ENCODE data around the gene RAD51B. TPM values are rescaled to one million over a fixed set of nuclear protein-coding genes. Genes with fewer than 3 reads are reported as not detected.

RAD51B gene
- total RNA-seq, 1 experiment from 2014 or later = 8.5 TPM

DNA sequence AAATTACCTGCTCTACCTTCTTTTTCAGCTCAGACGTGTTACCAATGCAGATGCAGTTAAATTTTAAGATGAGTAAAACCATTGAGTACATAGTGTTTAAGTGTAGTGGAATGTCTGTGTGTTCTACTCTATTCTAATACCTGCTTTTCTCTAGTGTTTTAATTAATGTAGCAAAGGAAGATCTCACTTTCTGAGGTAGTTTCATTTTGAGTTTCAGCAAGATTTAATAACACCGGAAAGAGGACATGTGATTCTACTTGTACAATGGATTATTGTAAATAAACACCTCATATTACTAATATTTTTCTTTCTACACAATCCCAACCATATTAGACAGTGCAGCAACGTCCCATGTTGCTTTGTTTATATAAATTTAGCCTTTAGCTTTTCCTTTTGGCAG, 315.4 kb downstream of the RAD51B start:
- peaks cover 16% of the 10 kb centered on the region for H3K4me1 ChIP-seq (ENCODE audit: control insufficient read depth, insufficient read depth, low read length)
- ChIA-PET POLR2A (no interaction called here), CTCF (no interaction called here)
- H3K27me3 ChIP-seq (ENCODE audit: control insufficient read depth, insufficient read depth, low read length) = no peaks in the 10 kb centered on the region
- no peak for TF ChIP-seq SIN3A (IDR thresholded peaks at IDR 0.05; ENCODE audit: borderline replicate concordance, insufficient read depth, low read depth, low read length)
- TF ChIP-seq, protein P1, sequence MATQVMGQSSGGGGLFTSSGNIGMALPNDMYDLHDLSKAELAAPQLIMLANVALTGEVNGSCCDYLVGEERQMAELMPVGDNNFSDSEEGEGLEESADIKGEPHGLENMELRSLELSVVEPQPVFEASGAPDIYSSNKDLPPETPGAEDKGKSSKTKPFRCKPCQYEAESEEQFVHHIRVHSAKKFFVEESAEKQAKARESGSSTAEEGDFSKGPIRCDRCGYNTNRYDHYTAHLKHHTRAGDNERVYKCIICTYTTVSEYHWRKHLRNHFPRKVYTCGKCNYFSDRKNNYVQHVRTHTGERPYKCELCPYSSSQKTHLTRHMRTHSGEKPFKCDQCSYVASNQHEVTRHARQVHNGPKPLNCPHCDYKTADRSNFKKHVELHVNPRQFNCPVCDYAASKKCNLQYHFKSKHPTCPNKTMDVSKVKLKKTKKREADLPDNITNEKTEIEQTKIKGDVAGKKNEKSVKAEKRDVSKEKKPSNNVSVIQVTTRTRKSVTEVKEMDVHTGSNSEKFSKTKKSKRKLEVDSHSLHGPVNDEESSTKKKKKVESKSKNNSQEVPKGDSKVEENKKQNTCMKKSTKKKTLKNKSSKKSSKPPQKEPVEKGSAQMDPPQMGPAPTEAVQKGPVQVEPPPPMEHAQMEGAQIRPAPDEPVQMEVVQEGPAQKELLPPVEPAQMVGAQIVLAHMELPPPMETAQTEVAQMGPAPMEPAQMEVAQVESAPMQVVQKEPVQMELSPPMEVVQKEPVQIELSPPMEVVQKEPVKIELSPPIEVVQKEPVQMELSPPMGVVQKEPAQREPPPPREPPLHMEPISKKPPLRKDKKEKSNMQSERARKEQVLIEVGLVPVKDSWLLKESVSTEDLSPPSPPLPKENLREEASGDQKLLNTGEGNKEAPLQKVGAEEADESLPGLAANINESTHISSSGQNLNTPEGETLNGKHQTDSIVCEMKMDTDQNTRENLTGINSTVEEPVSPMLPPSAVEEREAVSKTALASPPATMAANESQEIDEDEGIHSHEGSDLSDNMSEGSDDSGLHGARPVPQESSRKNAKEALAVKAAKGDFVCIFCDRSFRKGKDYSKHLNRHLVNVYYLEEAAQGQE (IDR thresholded peaks at IDR 0.05; ENCODE audit: insufficient read depth in 1 of 2, low read depth in 2 of 2, low read length in 1 of 2) = no peak
- DNase-seq (ENCODE audit: low read depth, low spot score) = no peak
- intact Hi-C loops (cut with micrococcal nuclease; ENCODE audit: unreplicated experiment) = no loop called here
- no peaks in the 10 kb centered on the region for H3K9me3 ChIP-seq (ENCODE audit: control insufficient read depth, insufficient read depth, low read depth, low read length)
- H3K27ac ChIP-seq (ENCODE audit: low read length) = peak overlapping the region; percentile 55; the same call in 1 of the 2 replicates
- H3K36me3 ChIP-seq (ENCODE audit: control insufficient read depth, insufficient read depth, low read length) = no peaks in the 10 kb centered on the region
- H3K4me3 ChIP-seq (ENCODE audit: low read depth in 2 of 2, low read length in 2 of 2) = no peak overlapping the region
- ATAC-seq = no peak
- no TSS peak for BruUV-seq (replicated peaks)
- in situ Hi-C loops (cut with HindIII; ENCODE audit: low pct_unique_long_range_greater_than_20kb, low sequenced_read_pairs) = no loop called here

DNA sequence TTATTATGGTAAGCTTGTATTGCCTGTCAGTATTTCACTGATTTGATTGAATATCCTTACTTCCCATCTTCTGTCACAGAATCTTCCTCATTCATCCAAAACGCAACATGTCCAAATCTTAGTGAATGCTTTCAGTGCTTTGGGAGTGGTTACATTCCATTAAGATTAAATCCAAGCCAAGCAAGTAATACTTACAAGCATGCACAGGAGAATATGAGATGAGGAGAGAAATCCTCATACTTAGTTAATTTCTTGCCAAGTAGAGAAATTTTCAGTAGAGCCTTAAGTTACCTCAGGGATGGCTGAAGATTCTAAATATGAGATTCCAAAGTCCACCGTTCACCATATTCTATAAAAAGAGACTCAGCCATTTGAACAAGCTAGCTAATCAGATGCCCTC, 316.0 kb downstream of the RAD51B start:
- ATAC-seq (no peak), DNase-seq (ENCODE audit: low read depth, low spot score) (no peak)
- no peak overlapping the region for H3K4me3 ChIP-seq (ENCODE audit: low read depth in 2 of 2, low read length in 2 of 2)
- ChIA-PET POLR2A (no interaction called here), CTCF (no interaction called here)
- peak overlapping the region; percentile 55; the same call in 1 of the 2 replicates for H3K27ac ChIP-seq (ENCODE audit: low read length)
- intact Hi-C loops (cut with micrococcal nuclease; ENCODE audit: unreplicated experiment) = no loop called here
- peaks cover 16% of the 10 kb centered on the region for H3K4me1 ChIP-seq (ENCODE audit: control insufficient read depth, insufficient read depth, low read length)
- TF ChIP-seq, protein P1 (IDR thresholded peaks at IDR 0.05; ENCODE audit: insufficient read depth in 1 of 2, low read depth in 2 of 2, low read length in 1 of 2) = no peak
- TF ChIP-seq POLR2AphosphoS5 (IDR thresholded peaks at IDR 0.05; ENCODE audit: low read depth, low read length) (no peak), TCF7L2 (IDR thresholded peaks at IDR 0.05; ENCODE audit: low read depth, low read length) (no peak), SIN3A (IDR thresholded peaks at IDR 0.05; ENCODE audit: borderline replicate concordance, insufficient read depth, low read depth, low read length) (no peak)
- TF ChIP-seq, protein P2, sequence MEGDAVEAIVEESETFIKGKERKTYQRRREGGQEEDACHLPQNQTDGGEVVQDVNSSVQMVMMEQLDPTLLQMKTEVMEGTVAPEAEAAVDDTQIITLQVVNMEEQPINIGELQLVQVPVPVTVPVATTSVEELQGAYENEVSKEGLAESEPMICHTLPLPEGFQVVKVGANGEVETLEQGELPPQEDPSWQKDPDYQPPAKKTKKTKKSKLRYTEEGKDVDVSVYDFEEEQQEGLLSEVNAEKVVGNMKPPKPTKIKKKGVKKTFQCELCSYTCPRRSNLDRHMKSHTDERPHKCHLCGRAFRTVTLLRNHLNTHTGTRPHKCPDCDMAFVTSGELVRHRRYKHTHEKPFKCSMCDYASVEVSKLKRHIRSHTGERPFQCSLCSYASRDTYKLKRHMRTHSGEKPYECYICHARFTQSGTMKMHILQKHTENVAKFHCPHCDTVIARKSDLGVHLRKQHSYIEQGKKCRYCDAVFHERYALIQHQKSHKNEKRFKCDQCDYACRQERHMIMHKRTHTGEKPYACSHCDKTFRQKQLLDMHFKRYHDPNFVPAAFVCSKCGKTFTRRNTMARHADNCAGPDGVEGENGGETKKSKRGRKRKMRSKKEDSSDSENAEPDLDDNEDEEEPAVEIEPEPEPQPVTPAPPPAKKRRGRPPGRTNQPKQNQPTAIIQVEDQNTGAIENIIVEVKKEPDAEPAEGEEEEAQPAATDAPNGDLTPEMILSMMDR (IDR thresholded peaks at IDR 0.05) = no peak
- no TSS peak for BruUV-seq (replicated peaks)
- H3K27me3 ChIP-seq (ENCODE audit: control insufficient read depth, insufficient read depth, low read length) = no peaks in the 10 kb centered on the region
- H3K36me3 ChIP-seq (ENCODE audit: control insufficient read depth, insufficient read depth, low read length) = no peaks in the 10 kb centered on the region
- no peaks in the 10 kb centered on the region for H3K9me3 ChIP-seq (ENCODE audit: control insufficient read depth, insufficient read depth, low read depth, low read length)
- in situ Hi-C loops (cut with HindIII; ENCODE audit: low pct_unique_long_range_greater_than_20kb, low sequenced_read_pairs) = no loop called here
